ENCODE results near the gene PANX3. TPM values are rescaled to one million over a fixed set of nuclear protein-coding genes. Genes with fewer than 3 reads are reported as not detected.

The PANX3 gene
- total and polyA plus RNA-seq, 7 donors = not detected

GRCh38 chr11:124644426-124645280, 33.4 kb downstream of the PANX3 start:
- Histone ChIP-seq H3K27ac (peak overlapping the region in 1 of 4 donors; percentile 16), H3K4me3 (peak overlapping the region in 2 of 4 donors; percentile 22 to 24), H3K27me3 (no peaks in the 10 kb centered on the region), H3K36me3 (peaks cover 0 to 6% (median 1%) of the 10 kb centered on the region in 4 donors), H3K9me3 (no peaks in the 10 kb centered on the region), H3K4me1 (peaks cover 0 to 4% (median 0%) of the 10 kb centered on the region in 4 donors)
- DNase-seq = peak; percentile 75
- WGBS, 2 donors = 30 to 32% methylated on average over 16 of the region's 16 CpGs
- intact Hi-C loops (cut with DNase I) = loop anchor here (1.0 kb wide), 1 partner anchor 193 kb away; no protein-coding TSS in a partner anchor
- TF ChIP-seq EP300 (IDR thresholded peaks at IDR 0.05) (no peak), POLR2AphosphoS5 (IDR thresholded peaks at IDR 0.05) (no peak), POLR2A (IDR thresholded peaks at IDR 0.05) (no peak)
- TF ChIP-seq, protein P1, sequence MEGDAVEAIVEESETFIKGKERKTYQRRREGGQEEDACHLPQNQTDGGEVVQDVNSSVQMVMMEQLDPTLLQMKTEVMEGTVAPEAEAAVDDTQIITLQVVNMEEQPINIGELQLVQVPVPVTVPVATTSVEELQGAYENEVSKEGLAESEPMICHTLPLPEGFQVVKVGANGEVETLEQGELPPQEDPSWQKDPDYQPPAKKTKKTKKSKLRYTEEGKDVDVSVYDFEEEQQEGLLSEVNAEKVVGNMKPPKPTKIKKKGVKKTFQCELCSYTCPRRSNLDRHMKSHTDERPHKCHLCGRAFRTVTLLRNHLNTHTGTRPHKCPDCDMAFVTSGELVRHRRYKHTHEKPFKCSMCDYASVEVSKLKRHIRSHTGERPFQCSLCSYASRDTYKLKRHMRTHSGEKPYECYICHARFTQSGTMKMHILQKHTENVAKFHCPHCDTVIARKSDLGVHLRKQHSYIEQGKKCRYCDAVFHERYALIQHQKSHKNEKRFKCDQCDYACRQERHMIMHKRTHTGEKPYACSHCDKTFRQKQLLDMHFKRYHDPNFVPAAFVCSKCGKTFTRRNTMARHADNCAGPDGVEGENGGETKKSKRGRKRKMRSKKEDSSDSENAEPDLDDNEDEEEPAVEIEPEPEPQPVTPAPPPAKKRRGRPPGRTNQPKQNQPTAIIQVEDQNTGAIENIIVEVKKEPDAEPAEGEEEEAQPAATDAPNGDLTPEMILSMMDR (IDR thresholded peaks at IDR 0.05) = peak; percentile 61 to 83 (median 68)

DNA sequence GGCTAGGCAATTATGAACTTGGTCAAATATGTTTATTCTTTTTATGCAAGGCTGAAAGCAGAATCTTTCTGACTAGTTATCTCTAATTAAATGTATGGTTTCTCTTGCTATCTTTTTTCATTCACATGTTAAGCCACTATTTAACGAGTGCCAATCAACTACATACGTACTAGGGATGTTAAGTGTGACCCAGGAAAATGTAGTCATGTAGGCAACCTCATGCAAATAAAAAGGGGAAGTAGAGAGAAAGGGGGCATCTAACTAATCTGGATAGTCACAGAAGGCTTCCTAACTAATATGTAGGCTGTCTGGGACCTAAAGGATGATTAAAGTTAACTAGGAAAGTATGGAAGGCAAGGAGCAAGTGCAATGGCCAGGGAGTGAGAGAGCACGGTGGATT, 34.9 kb downstream of the PANX3 start:
- no peak for DNase-seq
- no peak overlapping the region for H3K27ac ChIP-seq
- 79 to 84% methylated on average over 3 of the region's 3 CpGs for WGBS, 2 donors
- intact Hi-C loops (cut with DNase I) = no loop called here
- peaks cover 0 to 4% (median 0%) of the 10 kb centered on the region in 4 donors for H3K4me1 ChIP-seq
- no peak overlapping the region for H3K4me3 ChIP-seq
- H3K9me3 ChIP-seq = no peaks in the 10 kb centered on the region
- TF ChIP-seq POLR2A (IDR thresholded peaks at IDR 0.05) = no peak
- TF ChIP-seq POLR2AphosphoS5 (IDR thresholded peaks at IDR 0.05) = no peak
- TF ChIP-seq, protein P1 (IDR thresholded peaks at IDR 0.05) = no peak
- no peak for TF ChIP-seq EP300 (IDR thresholded peaks at IDR 0.05)
- peaks cover 0 to 15% (median 1%) of the 10 kb centered on the region in 4 donors for H3K36me3 ChIP-seq
- H3K27me3 ChIP-seq = no peaks in the 10 kb centered on the region

GRCh38 chr11:124648610-124649009, 37.4 kb downstream of the PANX3 start:
- WGBS, 2 donors = 83 to 86% methylated on average over 6 of the region's 6 CpGs
- peaks cover 0 to 35% (median 4%) of the 10 kb centered on the region in 4 donors for H3K36me3 ChIP-seq

DNA sequence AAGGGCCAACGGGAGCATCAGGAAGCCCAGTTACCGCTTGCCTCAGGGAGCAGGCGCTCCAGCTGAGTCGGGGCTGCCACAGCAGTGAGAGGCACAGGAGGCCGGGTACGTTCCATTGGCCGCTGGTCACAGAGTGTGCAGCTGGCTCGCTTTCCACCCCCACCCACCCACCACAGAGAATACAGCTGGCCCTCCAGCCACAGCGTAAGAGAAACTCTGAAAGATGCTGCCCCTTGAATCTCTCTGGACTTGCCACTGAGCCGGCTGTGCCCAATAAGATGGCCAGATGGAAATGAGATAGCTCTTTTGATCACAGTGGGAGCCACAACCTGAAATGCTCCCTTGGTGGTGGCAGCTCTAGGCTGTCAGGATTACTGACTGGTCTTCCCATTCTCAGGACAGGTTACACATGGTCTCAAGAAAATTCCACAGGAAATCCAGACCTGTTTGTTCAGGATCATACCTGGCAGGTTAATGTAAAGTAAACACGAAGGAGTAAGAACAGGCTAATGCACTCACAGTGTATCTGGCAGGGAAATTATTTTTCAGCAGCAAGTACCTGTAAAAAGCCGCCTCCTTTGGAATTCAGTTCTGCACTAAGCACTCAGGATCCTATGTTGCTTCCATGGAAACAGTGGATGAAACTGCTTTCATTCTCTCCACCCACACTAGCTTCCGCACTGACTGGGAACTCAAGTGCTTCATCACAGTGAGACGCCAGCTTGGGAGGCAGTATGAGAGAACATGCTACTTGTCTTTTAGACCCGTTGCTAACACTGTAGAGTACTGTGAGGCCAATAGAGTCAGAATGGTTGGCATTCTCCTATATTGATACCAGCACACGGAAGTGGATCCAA, 45.8 kb downstream of the PANX3 start:
- intact Hi-C loops (cut with DNase I) = no loop called here
- H3K27ac ChIP-seq = no peak overlapping the region
- H3K27me3 ChIP-seq = no peaks in the 10 kb centered on the region
- H3K36me3 ChIP-seq = peaks cover 0 to 45% (median 3%) of the 10 kb centered on the region in 4 donors
- 84 to 90% methylated on average over 16 of the region's 16 CpGs for WGBS, 2 donors
- no peaks in the 10 kb centered on the region for H3K4me1 ChIP-seq
- DNase-seq = no peak
- no peak for TF ChIP-seq POLR2AphosphoS5 (IDR thresholded peaks at IDR 0.05)
- TF ChIP-seq EP300 (IDR thresholded peaks at IDR 0.05) = no peak
- H3K9me3 ChIP-seq = no peaks in the 10 kb centered on the region
- no peak overlapping the region for H3K4me3 ChIP-seq

More at GRCh38 chr11:124648610-124649009, 37.4 kb downstream of the PANX3 start:
- H3K4me1 ChIP-seq = peaks cover 0 to 4% (median 0%) of the 10 kb centered on the region in 4 donors
- TF ChIP-seq POLR2A (IDR thresholded peaks at IDR 0.05) (no peak), POLR2AphosphoS5 (IDR thresholded peaks at IDR 0.05) (no peak), EP300 (IDR thresholded peaks at IDR 0.05) (no peak)
- TF ChIP-seq, protein P1 (IDR thresholded peaks at IDR 0.05) = no peak
- no peaks in the 10 kb centered on the region for H3K27me3 ChIP-seq
- no peak overlapping the region for H3K4me3 ChIP-seq
- intact Hi-C loops (cut with DNase I) = no loop called here
- H3K27ac ChIP-seq = no peak overlapping the region
- DNase-seq = no peak
- H3K9me3 ChIP-seq = no peaks in the 10 kb centered on the region

Measured in sigmoid colon (tissue), 7 donors.